ENCODE data around the gene GRK2.

DNA sequence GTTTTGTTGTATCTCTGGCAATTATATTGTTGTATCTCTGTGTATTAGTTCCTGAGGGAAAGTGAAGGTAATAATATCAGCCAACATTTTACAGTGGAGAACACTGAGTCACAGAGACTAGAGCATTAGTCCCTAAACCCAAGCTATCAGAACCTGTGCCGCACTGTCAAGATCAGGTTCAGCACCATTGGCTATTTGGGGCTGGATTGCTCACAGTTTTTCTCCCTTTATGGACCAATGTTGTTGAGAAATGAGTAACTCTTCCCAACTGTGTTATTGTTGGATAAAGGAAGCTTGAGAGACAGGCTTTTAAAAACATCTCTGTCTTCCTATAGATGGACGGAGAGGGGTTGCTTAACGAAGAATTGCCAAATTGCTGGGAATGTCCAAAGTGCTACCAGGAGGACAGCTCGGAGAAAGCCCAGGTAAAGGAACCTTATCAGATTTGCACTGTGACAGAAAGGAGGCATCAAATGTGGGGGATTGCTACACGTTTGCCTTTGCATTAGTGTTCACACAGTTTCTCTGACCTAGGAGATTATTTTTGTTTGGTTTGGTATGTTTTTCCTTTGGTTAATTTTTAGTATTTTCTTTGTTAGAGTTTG lies 18.2 kb upstream of the GRK2 start:
- TF ChIP-seq POLR2A (IDR thresholded peaks at IDR 0.05), result no peak
- TF ChIP-seq, protein P1, sequence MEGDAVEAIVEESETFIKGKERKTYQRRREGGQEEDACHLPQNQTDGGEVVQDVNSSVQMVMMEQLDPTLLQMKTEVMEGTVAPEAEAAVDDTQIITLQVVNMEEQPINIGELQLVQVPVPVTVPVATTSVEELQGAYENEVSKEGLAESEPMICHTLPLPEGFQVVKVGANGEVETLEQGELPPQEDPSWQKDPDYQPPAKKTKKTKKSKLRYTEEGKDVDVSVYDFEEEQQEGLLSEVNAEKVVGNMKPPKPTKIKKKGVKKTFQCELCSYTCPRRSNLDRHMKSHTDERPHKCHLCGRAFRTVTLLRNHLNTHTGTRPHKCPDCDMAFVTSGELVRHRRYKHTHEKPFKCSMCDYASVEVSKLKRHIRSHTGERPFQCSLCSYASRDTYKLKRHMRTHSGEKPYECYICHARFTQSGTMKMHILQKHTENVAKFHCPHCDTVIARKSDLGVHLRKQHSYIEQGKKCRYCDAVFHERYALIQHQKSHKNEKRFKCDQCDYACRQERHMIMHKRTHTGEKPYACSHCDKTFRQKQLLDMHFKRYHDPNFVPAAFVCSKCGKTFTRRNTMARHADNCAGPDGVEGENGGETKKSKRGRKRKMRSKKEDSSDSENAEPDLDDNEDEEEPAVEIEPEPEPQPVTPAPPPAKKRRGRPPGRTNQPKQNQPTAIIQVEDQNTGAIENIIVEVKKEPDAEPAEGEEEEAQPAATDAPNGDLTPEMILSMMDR (IDR thresholded peaks at IDR 0.05 in 8 of 11, conservative IDR thresholded peaks at IDR 0.05 in 3 of 11), result no peak
- no peak for TF ChIP-seq POLR2AphosphoS5 (IDR thresholded peaks at IDR 0.05)

All from spleen (tissue), 7 donors.